ENCODE measurements around the gene TRHDE. TPM values are rescaled to one million over a fixed set of nuclear protein-coding genes. Genes with fewer than 3 reads are reported as not detected.

TRHDE gene
- polyA plus RNA-seq, 1 donor from 2014 or later: 20.6 TPM

DNA sequence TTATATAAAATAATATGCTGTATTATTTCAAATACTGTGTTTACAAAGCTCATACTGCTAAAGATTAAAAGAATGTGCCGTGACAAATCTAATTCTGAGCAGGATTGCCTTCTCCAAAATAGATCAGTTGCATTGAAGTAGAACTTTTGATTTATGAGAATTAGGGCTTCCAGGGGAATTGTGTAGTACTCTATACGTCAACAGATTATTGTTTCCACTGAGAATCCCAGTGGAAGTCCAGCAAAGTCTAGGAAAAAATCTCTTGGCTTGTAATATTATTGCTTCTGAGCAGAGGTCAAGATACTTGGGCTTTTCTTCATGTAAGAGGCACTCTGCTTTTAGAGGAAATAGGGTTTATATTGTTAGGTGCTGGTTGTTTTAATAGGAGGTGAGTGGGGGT, 133.9 kb downstream of the TRHDE start:
- Histone ChIP-seq H3K27ac (ENCODE audit: low read length) (no peak overlapping the region), H3K9me2 (ENCODE audit: insufficient read depth, low read length) (no peaks in the 10 kb centered on the region), H3K36me3 (ENCODE audit: insufficient read depth, low read length) (no peaks in the 10 kb centered on the region), H3K9ac (ENCODE audit: low read length) (no peak overlapping the region), H3K79me2 (replicated peaks; ENCODE audit: insufficient read depth, low read length) (no peaks in the 10 kb centered on the region), H2AFZ (ENCODE audit: low read depth, low read length) (no peak overlapping the region), H3F3A (ENCODE audit: insufficient read depth, low read length, poor library complexity, severe bottlenecking) (no peaks in the 10 kb centered on the region), H3K4me2 (ENCODE audit: low read length) (no peak overlapping the region), H3K4me3 (ENCODE audit: low read length) (no peak overlapping the region), H3K9me3 (ENCODE audit: low read length) (no peaks in the 10 kb centered on the region), H4K20me1 (ENCODE audit: insufficient read depth) (no peaks in the 10 kb centered on the region), H3K27me3 (ENCODE audit: insufficient read depth, low read depth, low read length) (no peaks in the 10 kb centered on the region)
- TF ChIP-seq SMC3 (conservative IDR thresholded peaks at IDR 0.05; ENCODE audit: poor library complexity) (no peak), EZH2 (IDR thresholded peaks at IDR 0.05; ENCODE audit: borderline replicate concordance, insufficient read depth, low read length, poor library complexity, severe bottlenecking) (no peak), RAD21 (conservative IDR thresholded peaks at IDR 0.05) (no peak), EP300 (conservative IDR thresholded peaks at IDR 0.05; ENCODE audit: poor library complexity, severe bottlenecking) (no peak), TAF1 (IDR thresholded peaks at IDR 0.05; ENCODE audit: low read depth) (no peak), POLR2AphosphoS5 (IDR thresholded peaks at IDR 0.05) (no peak), MXI1 (conservative IDR thresholded peaks at IDR 0.05; ENCODE audit: poor library complexity, severe bottlenecking) (no peak)
- TF ChIP-seq, protein P1, sequence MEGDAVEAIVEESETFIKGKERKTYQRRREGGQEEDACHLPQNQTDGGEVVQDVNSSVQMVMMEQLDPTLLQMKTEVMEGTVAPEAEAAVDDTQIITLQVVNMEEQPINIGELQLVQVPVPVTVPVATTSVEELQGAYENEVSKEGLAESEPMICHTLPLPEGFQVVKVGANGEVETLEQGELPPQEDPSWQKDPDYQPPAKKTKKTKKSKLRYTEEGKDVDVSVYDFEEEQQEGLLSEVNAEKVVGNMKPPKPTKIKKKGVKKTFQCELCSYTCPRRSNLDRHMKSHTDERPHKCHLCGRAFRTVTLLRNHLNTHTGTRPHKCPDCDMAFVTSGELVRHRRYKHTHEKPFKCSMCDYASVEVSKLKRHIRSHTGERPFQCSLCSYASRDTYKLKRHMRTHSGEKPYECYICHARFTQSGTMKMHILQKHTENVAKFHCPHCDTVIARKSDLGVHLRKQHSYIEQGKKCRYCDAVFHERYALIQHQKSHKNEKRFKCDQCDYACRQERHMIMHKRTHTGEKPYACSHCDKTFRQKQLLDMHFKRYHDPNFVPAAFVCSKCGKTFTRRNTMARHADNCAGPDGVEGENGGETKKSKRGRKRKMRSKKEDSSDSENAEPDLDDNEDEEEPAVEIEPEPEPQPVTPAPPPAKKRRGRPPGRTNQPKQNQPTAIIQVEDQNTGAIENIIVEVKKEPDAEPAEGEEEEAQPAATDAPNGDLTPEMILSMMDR (IDR thresholded peaks at IDR 0.05; ENCODE audit: poor library complexity, severe bottlenecking): no peak
- TF ChIP-seq, protein P2, sequence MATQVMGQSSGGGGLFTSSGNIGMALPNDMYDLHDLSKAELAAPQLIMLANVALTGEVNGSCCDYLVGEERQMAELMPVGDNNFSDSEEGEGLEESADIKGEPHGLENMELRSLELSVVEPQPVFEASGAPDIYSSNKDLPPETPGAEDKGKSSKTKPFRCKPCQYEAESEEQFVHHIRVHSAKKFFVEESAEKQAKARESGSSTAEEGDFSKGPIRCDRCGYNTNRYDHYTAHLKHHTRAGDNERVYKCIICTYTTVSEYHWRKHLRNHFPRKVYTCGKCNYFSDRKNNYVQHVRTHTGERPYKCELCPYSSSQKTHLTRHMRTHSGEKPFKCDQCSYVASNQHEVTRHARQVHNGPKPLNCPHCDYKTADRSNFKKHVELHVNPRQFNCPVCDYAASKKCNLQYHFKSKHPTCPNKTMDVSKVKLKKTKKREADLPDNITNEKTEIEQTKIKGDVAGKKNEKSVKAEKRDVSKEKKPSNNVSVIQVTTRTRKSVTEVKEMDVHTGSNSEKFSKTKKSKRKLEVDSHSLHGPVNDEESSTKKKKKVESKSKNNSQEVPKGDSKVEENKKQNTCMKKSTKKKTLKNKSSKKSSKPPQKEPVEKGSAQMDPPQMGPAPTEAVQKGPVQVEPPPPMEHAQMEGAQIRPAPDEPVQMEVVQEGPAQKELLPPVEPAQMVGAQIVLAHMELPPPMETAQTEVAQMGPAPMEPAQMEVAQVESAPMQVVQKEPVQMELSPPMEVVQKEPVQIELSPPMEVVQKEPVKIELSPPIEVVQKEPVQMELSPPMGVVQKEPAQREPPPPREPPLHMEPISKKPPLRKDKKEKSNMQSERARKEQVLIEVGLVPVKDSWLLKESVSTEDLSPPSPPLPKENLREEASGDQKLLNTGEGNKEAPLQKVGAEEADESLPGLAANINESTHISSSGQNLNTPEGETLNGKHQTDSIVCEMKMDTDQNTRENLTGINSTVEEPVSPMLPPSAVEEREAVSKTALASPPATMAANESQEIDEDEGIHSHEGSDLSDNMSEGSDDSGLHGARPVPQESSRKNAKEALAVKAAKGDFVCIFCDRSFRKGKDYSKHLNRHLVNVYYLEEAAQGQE (IDR thresholded peaks at IDR 0.05; ENCODE audit: borderline replicate concordance): no peak

DNA sequence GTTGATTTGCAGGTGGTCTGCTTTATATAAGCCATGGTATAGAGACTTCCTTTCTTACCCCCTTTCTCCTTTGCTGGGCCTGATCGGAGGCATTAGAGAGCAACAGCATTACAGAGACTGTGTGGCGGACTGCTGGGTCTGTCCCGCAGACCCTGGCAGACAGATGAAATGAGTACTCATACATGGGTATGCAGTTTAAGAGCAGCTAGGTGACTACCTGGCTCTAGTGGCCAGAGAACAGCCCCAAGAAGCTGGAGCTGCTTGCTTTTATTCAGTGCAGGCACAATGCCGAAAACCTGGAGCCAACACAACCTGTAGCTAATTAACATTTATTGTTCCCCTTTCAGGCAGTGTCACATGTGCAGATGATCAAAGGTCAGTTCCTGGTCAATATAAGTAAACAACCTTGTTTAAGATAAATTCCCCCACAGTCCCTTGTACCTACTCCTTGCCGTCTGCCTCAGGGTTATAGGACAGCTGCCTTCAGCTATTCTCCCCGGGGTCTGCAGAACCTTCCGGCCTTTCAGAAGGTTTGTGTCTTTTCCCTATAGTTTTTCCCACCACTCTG, 160.0 kb downstream of the TRHDE start:
- no peaks in the 10 kb centered on the region for H3K9me3 ChIP-seq (ENCODE audit: low read length)
- H3K9me2 ChIP-seq (ENCODE audit: insufficient read depth, low read length): no peaks in the 10 kb centered on the region
- H3K79me2 ChIP-seq (replicated peaks; ENCODE audit: insufficient read depth, low read length): no peaks in the 10 kb centered on the region
- no peaks in the 10 kb centered on the region for H3K27me3 ChIP-seq (ENCODE audit: insufficient read depth, low read depth, low read length)
- H3K4me2 ChIP-seq (ENCODE audit: low read length): no peak overlapping the region
- H2AFZ ChIP-seq (ENCODE audit: low read depth, low read length): no peak overlapping the region
- H3F3A ChIP-seq (ENCODE audit: insufficient read depth, low read length, poor library complexity, severe bottlenecking): no peaks in the 10 kb centered on the region
- no peaks in the 10 kb centered on the region for H3K36me3 ChIP-seq (ENCODE audit: insufficient read depth, low read length)
- TF ChIP-seq RAD21 (conservative IDR thresholded peaks at IDR 0.05) (no peak), EP300 (conservative IDR thresholded peaks at IDR 0.05; ENCODE audit: poor library complexity, severe bottlenecking) (no peak), EZH2 (IDR thresholded peaks at IDR 0.05; ENCODE audit: borderline replicate concordance, insufficient read depth, low read length, poor library complexity, severe bottlenecking) (no peak), TAF1 (IDR thresholded peaks at IDR 0.05; ENCODE audit: low read depth) (no peak), SMC3 (conservative IDR thresholded peaks at IDR 0.05; ENCODE audit: poor library complexity) (no peak), POLR2AphosphoS5 (IDR thresholded peaks at IDR 0.05) (no peak), MXI1 (conservative IDR thresholded peaks at IDR 0.05; ENCODE audit: poor library complexity, severe bottlenecking) (no peak)
- TF ChIP-seq, protein P1 (IDR thresholded peaks at IDR 0.05; ENCODE audit: poor library complexity, severe bottlenecking): no peak
- TF ChIP-seq, protein P2 (IDR thresholded peaks at IDR 0.05; ENCODE audit: borderline replicate concordance): no peak
- no peak overlapping the region for H3K9ac ChIP-seq (ENCODE audit: low read length)
- no peak overlapping the region for H3K4me3 ChIP-seq (ENCODE audit: low read length)
- H4K20me1 ChIP-seq (ENCODE audit: insufficient read depth): no peaks in the 10 kb centered on the region
- no peak overlapping the region for H3K27ac ChIP-seq (ENCODE audit: low read length)
